Upper lobe of left lung (tissue), 4 donors: ENCODE data around the gene H19.

ENCODE experiments used
- CTCF ChIP-seq, 6 experiments: fragments of 450-650 bp in 4 of 6; fragments of 200-600 bp in 2 of 6; sonication (generic) in 2 of 6; IDR thresholded peaks; one replicate each; pipeline ENCODE4 v1.5.1; 2016 to 2019; ENCODE audit warnings: antibody characterized with exemption in 6 of 6
- EP300 ChIP-seq, 4 donors: sonication (generic); formaldehyde crosslinking; IDR thresholded peaks; one replicate each; pipeline ENCODE4 v1.5.1; 2017; ENCODE audit warnings: antibody characterized with exemption in 4 of 4, control low read depth in 2 of 4
- POLR2AphosphoS5 ChIP-seq, 2 donors: sonication (generic); formaldehyde crosslinking; IDR thresholded peaks; one replicate each; pipeline ENCODE4 v1.5.1; 2017; ENCODE audit warnings: antibody characterized with exemption in 2 of 2

- TF ChIP-seq CTCF (IDR thresholded peaks at IDR 0.05) (no peak), EP300 (IDR thresholded peaks at IDR 0.05) (no peak), POLR2AphosphoS5 (IDR thresholded peaks at IDR 0.05) (no peak)
These were observed 32.7 kb downstream of the H19 start for GRCh38 chr11:1964955-1965354.
